HG02798 (cell line): ENCODE results near the gene KRT2.

ENCODE experiments used
- ATAC-seq: cut with Tn5 transposase; IDR thresholded peaks from one replicate; pipeline ENCODE4 v1.9.1; 2021; ENCODE audit warnings: mild to moderate bottlenecking; ENCODE audit not compliant: unreplicated experiment, poor library complexity

Gene KRT2

DNA sequence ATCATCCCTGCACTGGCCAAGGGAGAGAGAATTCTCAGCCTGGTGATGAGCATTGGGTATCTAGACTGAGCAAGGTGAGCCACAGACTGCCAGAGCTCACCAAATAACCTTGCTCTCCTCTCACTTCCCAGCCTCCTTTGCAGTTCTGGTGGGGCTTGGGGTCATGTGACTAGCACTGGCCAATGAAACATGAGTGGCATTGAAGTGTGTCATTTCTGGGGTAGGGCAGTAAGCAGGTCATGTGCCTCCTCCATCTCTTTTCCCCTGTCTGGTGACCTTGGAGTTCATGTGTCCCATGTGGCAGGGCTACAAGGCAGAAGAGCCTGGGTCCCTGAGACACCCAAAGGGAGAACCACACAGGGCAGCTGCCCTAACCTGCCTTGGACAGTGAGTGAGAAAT, 47.2 kb downstream of the KRT2 start:
- ATAC-seq = no peak

DNA sequence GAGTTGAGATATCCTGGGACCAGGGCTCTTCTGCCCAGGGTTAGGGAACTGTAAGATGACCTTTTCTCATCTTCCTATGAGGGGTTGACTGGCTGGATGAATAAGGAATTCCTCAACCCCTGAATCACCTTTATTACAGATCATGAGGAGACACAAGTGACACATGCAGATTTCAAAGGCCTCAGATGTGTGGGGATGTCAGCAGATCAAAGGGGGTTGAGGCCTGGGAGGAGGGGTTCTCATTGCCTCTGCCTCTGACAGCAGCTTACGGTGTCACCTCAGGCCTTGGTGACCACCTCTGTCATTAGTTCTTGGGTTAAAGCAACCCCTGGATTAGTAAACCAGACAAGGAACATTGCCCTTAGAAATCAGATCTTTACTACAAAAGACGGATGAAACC, 48.7 kb downstream of the KRT2 start:
- no peak for ATAC-seq

DNA sequence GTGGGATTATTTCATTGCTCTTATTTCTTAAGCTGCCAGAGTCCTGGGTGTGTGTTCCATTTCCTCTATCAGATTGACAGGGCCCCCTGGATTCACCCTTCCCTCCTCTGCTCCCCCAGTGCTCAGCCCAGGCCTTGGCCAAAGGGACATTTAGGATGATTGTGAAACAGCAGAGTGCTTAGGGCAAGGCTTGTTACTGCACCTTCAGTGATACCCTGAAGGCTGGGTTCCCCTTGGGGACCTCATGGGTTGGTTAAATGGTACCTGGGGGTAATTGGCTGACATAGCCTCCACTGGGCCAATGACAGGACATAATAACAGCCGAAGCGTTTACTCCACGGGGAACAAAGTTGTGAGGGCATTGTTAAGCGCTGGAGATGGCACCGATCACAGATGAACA, 49.5 kb downstream of the KRT2 start:
- ATAC-seq = no peak

DNA sequence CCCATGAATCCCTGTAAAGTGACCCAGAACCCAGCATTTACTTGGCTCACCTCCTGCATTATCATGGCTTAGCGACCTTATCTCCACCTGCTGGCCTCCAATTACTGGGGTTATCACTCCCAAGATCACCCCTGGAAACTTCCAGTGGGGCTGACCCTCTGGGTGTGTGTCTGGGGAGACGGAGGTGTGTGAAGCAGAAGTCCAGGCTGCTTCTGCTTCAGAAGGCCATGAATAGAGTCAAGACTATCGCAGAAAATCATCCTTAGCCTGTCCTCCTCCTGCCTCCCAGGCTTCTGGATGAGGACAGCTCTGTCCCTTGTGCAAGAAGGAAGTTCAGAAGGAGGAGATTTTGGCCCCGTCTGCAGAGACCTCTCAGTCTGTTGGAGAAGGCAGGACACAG, 50.3 kb downstream of the KRT2 start:
- ATAC-seq = no peak

DNA sequence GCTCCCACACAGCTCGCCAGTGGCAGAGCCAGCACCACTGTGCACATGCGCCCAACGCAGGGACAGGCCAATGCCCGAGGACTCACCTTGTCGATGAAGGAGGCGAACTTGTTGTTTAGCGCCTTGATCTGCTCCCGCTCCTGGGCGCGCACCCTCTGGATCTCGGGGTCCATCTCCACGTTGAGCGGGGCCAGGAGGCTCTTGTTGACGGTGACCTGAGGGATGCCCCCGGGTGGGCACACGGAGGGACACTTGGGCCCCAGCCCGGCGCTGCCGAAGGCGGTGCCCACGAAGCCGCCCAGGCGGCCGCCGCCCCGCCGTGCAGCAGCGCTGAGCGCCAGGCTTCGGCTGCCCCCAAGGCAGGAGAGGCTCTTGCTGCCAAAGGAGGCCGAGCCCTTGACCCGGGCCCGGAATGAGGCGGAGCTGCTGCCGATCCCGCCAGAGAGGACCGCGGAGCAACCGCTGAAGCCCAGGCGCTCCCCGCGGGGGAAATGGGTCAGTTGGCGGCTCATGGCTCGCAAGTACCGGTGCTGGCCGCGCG, 51.0 kb downstream of the KRT2 start, which contains the start of gene KRT72:
TSS of gene KRT72 (minus strand) at position 523 of the 541 bp plus-strand sequence. CDS start at position 512, 11 bp downstream.
- ATAC-seq = no peak

DNA sequence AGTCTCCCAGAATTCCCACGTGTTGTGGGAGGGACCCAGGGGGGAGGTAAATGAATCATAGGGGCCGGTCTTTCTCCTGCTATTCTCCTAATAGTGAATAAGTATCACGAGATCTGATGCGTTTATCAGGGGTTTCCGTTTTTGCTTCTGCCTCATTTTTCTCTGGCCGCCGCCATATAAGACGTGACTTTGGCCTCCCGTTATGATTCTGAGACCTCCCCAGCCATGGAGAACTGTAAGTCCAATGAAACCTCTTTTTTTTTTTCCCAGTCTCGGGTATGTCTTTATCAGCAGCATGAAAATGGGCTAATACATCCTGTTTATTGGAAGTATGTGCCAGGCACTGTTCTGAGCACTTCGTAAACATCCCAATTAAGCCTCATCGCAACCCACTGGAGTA, 51.5 kb downstream of the KRT2 start:
- ATAC-seq = no peak

DNA sequence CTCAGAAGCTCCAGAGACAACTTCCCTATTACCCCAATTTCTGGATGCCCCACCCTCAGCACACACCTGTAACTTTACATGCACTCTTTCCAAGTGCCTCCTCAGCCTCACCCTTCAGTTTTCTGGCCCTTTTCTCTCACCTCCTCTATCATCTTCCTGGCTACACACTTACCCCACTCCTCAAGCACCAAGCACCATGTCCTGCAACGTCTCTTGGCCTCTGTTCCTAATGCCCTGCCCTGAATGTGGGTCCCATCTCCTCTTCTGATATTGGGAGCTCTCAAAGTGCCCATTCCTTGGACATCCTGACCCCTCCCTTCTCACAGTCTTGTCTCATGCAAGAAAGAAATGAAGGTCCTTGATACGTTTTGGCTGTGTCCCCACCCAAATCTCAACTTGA, 51.9 kb downstream of the KRT2 start:
- no peak for ATAC-seq

DNA sequence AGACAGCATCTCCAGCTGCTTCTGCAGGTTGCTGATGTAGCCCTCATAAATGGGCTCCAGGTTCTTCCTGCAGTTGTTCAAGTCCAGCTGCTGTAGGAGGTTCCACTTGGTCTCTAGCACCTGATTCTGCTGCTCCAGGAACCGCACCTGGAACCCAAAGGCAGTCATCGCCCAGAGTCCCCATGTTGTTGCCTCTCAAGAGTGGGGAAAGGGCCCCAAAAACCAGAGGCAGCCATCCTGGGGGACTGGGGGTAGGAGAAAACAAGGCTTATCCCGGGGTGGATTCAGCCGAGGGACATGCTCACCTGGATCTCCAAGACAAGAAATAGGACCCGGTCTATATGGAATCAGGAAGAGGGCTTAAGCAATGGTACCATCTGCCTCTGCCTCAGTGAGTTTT, 53.0 kb downstream of the KRT2 start:
- no peak for ATAC-seq
